CD4-positive, alpha-beta T cell treated with Interleukin-1 beta for 1 hour (primary cell): ENCODE data around the gene ZFAND6.

ENCODE experiments used
- DNase-seq, 2 donors: peaks; one replicate each; pipeline ENCODE4 v3.0.0-alpha.2; 2020 to 2022

Gene ZFAND6

DNA sequence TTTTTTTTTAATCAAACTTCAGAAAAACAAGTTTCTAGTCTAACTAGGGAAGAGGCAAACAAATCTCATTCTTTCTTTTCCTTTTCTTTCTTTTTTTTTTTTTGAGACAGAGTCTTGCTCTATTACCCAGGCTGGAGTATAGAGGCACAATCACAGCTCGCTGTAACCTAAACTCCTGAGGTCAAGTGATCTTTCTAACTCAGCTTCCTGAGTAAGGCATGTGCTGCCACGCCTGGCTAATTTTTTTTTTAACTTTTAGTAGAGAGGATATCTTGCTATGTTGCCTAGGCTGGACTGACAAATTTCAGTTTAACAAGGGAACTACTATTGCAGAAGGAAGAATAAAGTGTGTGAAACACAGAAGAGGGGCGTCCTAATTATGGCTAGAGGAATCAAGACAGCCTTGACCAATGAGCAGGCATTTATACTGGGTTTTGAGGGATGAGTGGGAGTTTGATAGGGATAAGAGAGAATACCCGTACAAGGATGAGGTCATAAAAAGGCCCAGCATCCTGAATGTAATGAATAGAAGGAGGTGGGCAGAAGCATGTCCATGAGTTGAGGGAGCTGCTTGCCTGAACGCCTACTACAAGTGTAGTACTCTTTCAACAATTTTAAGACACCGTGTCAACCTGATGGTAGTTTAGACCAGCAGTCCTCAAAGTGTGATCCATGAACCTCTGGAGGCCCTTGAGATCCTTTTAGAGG, 6.7 kb upstream of the ZFAND6 start:
- DNase-seq, result no peak

DNA sequence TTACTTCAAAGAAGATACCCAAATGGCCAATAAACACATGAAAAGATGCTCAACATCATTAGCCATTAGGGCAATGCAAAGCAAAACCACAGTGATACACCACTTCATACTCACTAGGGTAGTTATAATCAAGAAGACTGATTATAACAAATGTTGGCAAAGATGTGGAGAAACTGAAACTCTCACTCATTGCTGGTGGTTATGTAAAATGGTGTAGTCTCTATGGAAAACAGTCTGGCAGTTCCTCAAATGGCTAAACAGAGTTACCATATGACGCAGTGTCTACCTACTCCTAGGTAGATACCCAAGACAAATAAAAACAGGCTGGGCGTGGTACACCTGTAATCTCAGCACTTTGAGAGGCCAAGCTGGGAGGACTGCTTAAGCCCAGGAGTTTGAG, 3.5 kb upstream of the ZFAND6 start:
- DNase-seq, result no peak

GRCh38 chr15:80058044-80058443, 1.4 kb upstream of the ZFAND6 start:
- no peak for DNase-seq

- DNase-seq, result no peak
Measured at GRCh38 chr15:80059786-80060355, 395 bp downstream of the ZFAND6 start.

GRCh38 chr15:80060356-80061006, 1.0 kb downstream of the ZFAND6 start:
- peak; percentile 22 to 24 for DNase-seq

DNA sequence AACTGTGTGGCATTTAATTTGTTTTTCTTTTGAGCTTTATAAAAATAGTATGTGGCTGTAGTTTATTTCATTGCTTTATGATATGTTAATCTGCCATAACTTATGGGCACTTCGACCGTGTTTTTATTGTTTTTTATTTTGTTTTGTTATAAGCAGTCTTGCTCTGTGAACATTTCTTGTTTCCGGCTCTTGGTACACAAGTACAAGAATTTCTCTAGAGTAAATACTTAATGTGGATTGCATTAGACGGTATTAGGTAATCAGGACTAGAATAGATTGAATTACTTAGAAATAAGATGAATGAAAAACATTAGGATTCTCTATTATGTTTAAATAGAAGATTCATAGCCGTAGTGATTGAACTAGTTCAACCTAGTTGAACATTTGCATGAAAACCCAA, 2.1 kb downstream of the ZFAND6 start:
- DNase-seq, result no peak

GRCh38 chr15:80066912-80067311, 7.4 kb downstream of the ZFAND6 start:
- DNase-seq, result no peak

DNA sequence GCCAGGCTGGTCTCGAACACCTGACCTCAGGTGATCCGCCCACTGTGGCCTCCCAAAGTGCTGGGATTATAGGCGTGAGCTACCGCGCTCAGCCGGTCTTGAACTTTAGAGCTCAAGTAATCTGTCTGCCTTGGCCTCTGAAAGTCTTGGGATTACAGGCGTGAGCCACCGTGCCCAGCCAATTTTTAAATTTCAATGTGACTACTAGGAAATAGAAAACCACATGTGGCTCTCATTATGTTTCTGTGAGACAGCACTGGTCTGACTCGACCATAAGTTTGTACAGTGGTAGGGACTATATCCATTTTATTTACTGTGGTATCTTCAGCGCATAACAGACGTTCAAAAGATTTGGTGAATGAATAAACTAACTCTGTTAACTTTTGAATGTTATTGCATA, 9.1 kb downstream of the ZFAND6 start:
- DNase-seq, result no peak

DNA sequence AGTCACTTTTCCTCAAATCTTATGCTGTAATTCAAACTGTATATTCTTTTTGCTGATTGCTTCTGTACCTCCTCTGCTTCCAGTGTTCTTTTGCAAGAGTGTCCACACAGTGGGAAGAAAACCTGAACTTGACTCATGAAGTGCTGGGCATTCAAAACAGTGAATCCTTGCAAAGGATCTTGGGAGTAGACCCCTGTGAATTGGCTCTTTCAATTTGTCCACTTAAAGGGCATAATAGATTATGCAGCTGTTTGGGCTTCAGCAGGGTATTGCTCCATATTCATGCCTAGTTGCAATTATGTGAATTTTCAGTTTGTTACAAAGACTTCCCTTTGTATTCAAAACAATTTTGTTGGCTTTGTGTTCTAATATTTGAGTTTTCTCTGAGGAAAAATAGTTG, 11.4 kb downstream of the ZFAND6 start:
- no peak for DNase-seq

DNA sequence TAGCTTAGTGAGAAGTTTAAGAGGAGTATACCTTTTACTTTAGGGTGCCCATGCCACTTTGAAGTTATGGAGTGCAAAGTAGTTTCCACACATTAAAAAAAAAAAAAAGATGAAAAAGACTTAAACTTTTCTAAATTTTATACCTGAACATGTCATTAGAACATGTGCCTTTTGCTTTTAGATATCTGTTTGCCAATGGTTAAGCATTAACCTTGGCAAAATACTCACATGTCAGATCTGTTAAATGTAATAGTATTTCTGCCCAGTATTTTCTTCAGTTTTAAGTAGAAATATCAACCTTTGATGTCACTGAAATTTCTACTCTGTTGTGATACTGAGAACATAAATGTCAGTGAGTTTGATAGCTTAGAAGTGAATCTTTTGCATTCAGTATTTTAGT, 12.2 kb downstream of the ZFAND6 start:
- DNase-seq, result no peak

DNA sequence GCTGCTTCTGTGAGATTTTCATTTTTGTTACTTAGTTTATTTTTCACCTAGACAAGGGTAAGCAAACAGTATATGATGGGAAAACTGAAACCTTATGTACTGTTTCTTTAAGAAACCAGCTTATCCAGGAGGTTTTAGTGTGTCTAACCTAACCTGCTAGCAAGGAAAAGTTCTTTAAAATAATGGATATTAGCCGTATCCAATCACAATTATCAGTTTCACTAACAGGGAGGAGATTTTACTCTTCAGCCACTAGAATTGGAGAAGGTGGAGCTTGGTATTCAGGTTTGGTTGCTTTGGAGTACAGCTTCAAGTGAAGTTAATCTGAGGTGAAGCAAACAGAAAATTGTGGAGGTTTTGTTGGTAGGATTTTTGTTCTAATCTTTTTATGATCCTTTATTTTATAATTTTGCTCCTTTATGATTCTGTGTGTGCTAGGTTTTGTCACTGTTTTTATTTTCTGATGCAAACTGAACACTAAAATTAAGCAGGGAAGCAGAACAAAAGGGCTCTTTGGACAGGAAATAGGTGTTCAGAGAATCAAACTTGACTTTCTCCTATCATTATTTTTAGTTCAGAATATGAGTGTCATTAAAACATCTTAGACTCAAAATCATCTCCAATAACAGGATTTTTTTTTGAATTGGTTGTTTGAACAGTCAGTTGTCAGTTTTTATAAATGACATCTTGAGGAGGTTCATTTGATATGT, 13.0 kb downstream of the ZFAND6 start:
- peak in 1 of 2 donors; percentile 69 for DNase-seq

GRCh38 chr15:80073197-80073596, 13.7 kb downstream of the ZFAND6 start:
- DNase-seq, result no peak

DNA sequence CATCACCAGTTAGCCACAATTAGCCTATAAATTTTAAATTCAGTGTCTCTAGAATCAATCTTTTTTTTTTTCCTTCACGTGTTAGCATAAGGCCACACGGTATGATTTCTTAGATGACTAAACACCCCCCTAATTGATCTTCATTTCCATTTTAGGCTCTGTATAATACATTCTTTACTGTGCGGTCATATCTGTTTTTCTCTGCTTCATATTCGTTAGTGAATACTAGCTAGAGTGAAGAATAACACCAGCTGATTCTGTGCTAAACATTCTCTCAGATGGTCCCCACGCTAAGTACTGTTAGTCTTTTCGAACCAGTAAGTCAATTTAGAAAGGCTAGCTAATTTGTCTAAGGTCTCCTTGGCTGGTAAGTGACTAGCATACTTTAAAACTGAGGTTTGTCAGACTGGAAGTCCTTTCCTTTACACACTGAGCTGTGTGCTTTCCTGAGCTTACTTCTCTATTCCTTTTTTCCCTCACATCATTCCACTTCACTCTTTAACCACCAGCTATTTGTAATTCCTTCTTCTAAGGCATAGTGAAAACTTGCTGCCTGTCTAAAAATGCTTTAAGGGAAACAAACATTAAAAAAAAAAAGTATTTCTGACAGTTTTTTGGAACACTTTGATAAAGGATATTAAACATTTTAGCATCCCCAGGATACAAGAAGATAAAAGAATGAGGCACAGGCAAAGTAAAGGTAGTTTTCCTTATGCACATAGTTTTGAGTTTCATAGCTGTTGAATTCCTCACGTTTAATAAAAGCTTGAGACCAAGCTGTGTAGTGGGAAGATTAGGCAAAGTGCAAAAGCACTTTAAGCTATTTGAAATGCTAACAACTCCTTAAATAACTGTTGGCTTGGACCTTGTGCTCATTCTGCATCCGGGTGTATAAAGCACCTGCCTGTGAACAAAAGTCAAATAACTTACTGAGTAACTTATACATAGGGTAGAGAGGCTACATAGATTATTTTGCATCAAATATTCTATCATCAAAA, 17.1 kb downstream of the ZFAND6 start:
- DNase-seq, result no peak

GRCh38 chr15:80081390-80081789, 21.9 kb downstream of the ZFAND6 start:
- peak in 1 of 2 donors; percentile 36 for DNase-seq

DNA sequence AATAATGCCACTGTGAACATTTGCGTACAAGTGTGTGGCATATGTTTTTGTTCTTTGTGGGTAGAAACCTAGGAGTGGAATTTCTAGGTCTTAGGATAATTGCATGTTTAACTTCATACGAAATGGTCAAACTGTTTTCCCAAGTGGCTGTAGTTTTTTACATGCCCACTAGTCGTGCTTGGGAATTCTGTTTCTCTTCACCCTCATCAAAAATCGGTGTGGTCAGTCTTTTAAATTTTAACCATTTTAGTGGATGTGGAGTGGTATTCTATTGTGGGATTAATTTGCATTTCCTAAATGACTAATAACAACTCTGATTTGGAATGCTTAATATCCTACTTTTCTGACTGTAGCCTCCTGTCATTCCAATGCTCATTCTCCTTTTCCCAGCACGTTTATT, 27.6 kb downstream of the ZFAND6 start:
- DNase-seq, result no peak

GRCh38 chr15:80090041-80090440, 30.6 kb downstream of the ZFAND6 start:
- DNase-seq, result no peak

GRCh38 chr15:80090879-80091503, 31.5 kb downstream of the ZFAND6 start:
- DNase-seq, result peak in 1 of 2 donors; percentile 8

DNA sequence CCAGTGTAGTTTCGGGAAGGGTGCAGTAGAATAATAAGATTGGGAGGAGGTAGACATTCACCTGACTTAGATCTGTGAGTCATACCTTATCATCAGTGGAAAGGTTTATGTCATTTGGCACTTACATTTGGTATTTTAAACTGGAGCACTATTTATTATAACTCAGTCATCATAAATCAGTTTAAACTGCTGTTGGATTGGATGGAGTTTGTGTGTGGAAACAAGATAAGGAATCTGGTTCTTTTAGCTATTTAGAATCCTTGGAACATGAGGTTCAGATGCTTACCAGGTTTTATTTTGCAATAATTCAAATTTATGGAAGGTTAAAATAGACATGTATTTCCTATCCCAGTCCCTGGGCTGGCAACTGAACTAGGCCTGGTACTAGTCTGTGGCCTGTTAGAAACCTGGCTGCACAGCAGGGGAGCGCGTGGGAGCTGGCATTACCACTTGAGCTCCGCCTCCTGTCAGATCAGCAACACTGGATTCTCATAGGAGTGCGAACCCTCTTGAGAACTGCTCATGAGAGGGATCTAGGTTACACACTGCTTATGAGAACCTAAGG, 34.5 kb downstream of the ZFAND6 start:
- no peak for DNase-seq

GRCh38 chr15:80095511-80095910, 36.0 kb downstream of the ZFAND6 start:
- no peak for DNase-seq

- DNase-seq, result no peak
Measured at GRCh38 chr15:80095969-80096368, 36.5 kb downstream of the ZFAND6 start.

- no peak for DNase-seq
Measured at GRCh38 chr15:80098341-80098740, 38.9 kb downstream of the ZFAND6 start.

GRCh38 chr15:80099241-80099640, 39.8 kb downstream of the ZFAND6 start:
- DNase-seq, result no peak
